Activated CD8-positive, alpha-beta memory T cell treated with anti-CD3 and anti-CD28 coated beads, Interleukin-2, amount 50 U/mL, for 1 hour (primary cell): ENCODE data around the gene S100A6.
A peak's percentile ranks its signal among the peaks of the same experiment; 100 is the strongest.

Experiments
- DNase-seq: peaks from one replicate; pipeline ENCODE4 v3.0.0-alpha.2; 2020; ENCODE audit errors: extremely low read depth

Gene S100A6

GRCh38 chr1:153503766-153504165, 32.0 kb downstream of the S100A6 start:
- DNase-seq: no peak

GRCh38 chr1:153498746-153499145, 37.0 kb downstream of the S100A6 start:
- no peak for DNase-seq

- DNase-seq: no peak
These were observed 40.3 kb downstream of the S100A6 start for GRCh38 chr1:153495536-153495935.

GRCh38 chr1:153494976-153495535, 40.7 kb downstream of the S100A6 start:
- DNase-seq: peak; percentile 33

- no peak for DNase-seq
These were observed 42.3 kb downstream of the S100A6 start for GRCh38 chr1:153493343-153493960.

GRCh38 chr1:153490272-153491051, 45.3 kb downstream of the S100A6 start:
- no peak for DNase-seq

GRCh38 chr1:153488731-153489130, 47.1 kb downstream of the S100A6 start:
- DNase-seq: no peak

- DNase-seq: no peak
These were observed 48.1 kb downstream of the S100A6 start for GRCh38 chr1:153487707-153488106.

- DNase-seq: no peak
These were observed 49.9 kb downstream of the S100A6 start for GRCh38 chr1:153485863-153486262.
